RWPE2 (cell line): ENCODE measurements around the gene SPRR4.

Source experiments
- ATAC-seq: fragments of 200-7000 bp; cut with Tn5 transposase; 3 replicates; pipeline ENCODE4 v1.9.1; 2021; ENCODE audit warnings: low read depth
- DNase-seq: peaks from one replicate; pipeline ENCODE4 v3.0.0-alpha.2; 2020; ENCODE audit warnings: low spot score
- H3K27ac ChIP-seq: fragments of 450-650 bp; 2 replicates; pipeline ENCODE4 v1.5.1; 2017; ENCODE audit warnings: mild to moderate bottlenecking; ENCODE audit not compliant: poor library complexity, severe bottlenecking
- H3K27me3 ChIP-seq: fragments of 250-450 bp; sonication (Bioruptor Pico); 2 replicates; pipeline ENCODE4 v1.5.1; 2021; ENCODE audit warnings: mild to moderate bottlenecking, moderate library complexity; ENCODE audit not compliant: insufficient read depth, poor library complexity, severe bottlenecking
- H3K36me3 ChIP-seq: fragments of 250-450 bp; sonication (Bioruptor Pico); 2 replicates; pipeline ENCODE4 v1.5.1; 2020; ENCODE audit warnings: low read depth, mild to moderate bottlenecking, moderate library complexity
- H3K4me1 ChIP-seq: fragments of 250-450 bp; sonication (Bioruptor Pico); 2 replicates; pipeline ENCODE4 v1.5.1; 2021; ENCODE audit warnings: mild to moderate bottlenecking, moderate library complexity; ENCODE audit not compliant: insufficient read depth, poor library complexity, severe bottlenecking
- H3K4me3 ChIP-seq: fragments of 250-450 bp; sonication (Bioruptor Pico); 2 replicates; pipeline ENCODE4 v1.5.1; 2021; ENCODE audit warnings: mild to moderate bottlenecking, moderate library complexity; ENCODE audit not compliant: severe bottlenecking
- H3K9me3 ChIP-seq: fragments of 250-450 bp; sonication (Bioruptor Pico); 2 replicates; pipeline ENCODE4 v1.5.1; 2021; ENCODE audit warnings: mild to moderate bottlenecking, moderate library complexity; ENCODE audit not compliant: severe bottlenecking
- CTCF ChIP-seq: fragments of 450-650 bp; IDR thresholded peaks from one replicate; pipeline ENCODE4 v1.5.1; 2017; ENCODE audit warnings: mild to moderate bottlenecking, moderate library complexity; ENCODE audit not compliant: poor library complexity, severe bottlenecking

Gene SPRR4

GRCh38 chr1:152933196-152933595 lies 37.3 kb upstream of the SPRR4 start:
- ATAC-seq (0 out of 3 replicates have a peak, but pooled peaks have one; percentile 14), DNase-seq (no peak)
- H3K36me3 ChIP-seq = no peaks in the 10 kb centered on the region
- TF ChIP-seq CTCF = no peak
- no peaks in the 10 kb centered on the region for H3K9me3 ChIP-seq
- H3K27me3 ChIP-seq = no peaks in the 10 kb centered on the region
- H3K27ac ChIP-seq = peak overlapping the region; percentile 1
- H3K4me3 ChIP-seq = no peak overlapping the region
- H3K4me1 ChIP-seq = peaks cover 15% of the 10 kb centered on the region

- Histone ChIP-seq H3K27ac (no peak overlapping the region), H3K4me3 (no peak overlapping the region), H3K9me3 (no peaks in the 10 kb centered on the region), H3K36me3 (no peaks in the 10 kb centered on the region), H3K27me3 (no peaks in the 10 kb centered on the region), H3K4me1 (peaks cover 10% of the 10 kb centered on the region)
- ATAC-seq = no peak
- DNase-seq = no peak
- TF ChIP-seq CTCF = no peak
Measured at GRCh38 chr1:152940614-152941013, 29.8 kb upstream of the SPRR4 start.

- Histone ChIP-seq H3K27me3 (no peaks in the 10 kb centered on the region), H3K4me3 (no peak overlapping the region), H3K9me3 (no peaks in the 10 kb centered on the region), H3K36me3 (no peaks in the 10 kb centered on the region), H3K27ac (no peak overlapping the region), H3K4me1 (peaks cover 10% of the 10 kb centered on the region)
- ATAC-seq (peak; percentile 99), DNase-seq (peak; percentile 75)
- TF ChIP-seq CTCF = peak; percentile 15
Measured at GRCh38 chr1:152941037-152941711, 29.3 kb upstream of the SPRR4 start.

GRCh38 chr1:152942161-152942560 lies 28.3 kb upstream of the SPRR4 start:
- Histone ChIP-seq H3K4me3 (no peak overlapping the region), H3K36me3 (no peaks in the 10 kb centered on the region), H3K27ac (no peak overlapping the region), H3K27me3 (no peaks in the 10 kb centered on the region), H3K4me1 (peaks cover 10% of the 10 kb centered on the region), H3K9me3 (no peaks in the 10 kb centered on the region)
- DNase-seq (no peak), ATAC-seq (no peak)
- no peak for TF ChIP-seq CTCF

- H3K27ac ChIP-seq = no peak overlapping the region
- ATAC-seq = peak; percentile 14; the same call in 1 of the 3 replicates
Measured at GRCh38 chr1:152946248-152946647, 24.2 kb upstream of the SPRR4 start.

More at GRCh38 chr1:152946248-152946647, 24.2 kb upstream of the SPRR4 start:
- no peak for DNase-seq
- Histone ChIP-seq H3K9me3 (no peaks in the 10 kb centered on the region), H3K36me3 (no peaks in the 10 kb centered on the region), H3K4me1 (peaks cover 5% of the 10 kb centered on the region), H3K4me3 (no peak overlapping the region), H3K27me3 (no peaks in the 10 kb centered on the region)
- no peak for TF ChIP-seq CTCF
